CD4-positive, alpha-beta T cell treated with Interleukin-15 for 4 hours (primary cell): ENCODE data around the gene PDE5A.

Source experiments
- DNase-seq: peaks from one replicate; pipeline ENCODE4 v3.0.0-alpha.2; 2020; ENCODE audit warnings: low spot score

The PDE5A gene

GRCh38 chr4:119521268-119521667 is 107.3 kb downstream of the PDE5A start:
- no peak for DNase-seq

GRCh38 chr4:119518915-119519410 is 109.6 kb downstream of the PDE5A start:
- DNase-seq = no peak

GRCh38 chr4:119518230-119518892 is 110.2 kb downstream of the PDE5A start:
- no peak for DNase-seq

- no peak for DNase-seq
These were observed 111.0 kb downstream of the PDE5A start for GRCh38 chr4:119517361-119518229.

- DNase-seq = no peak
These were observed 116.2 kb downstream of the PDE5A start for GRCh38 chr4:119512398-119512797.

GRCh38 chr4:119510395-119511149 is 118.0 kb downstream of the PDE5A start:
- no peak for DNase-seq

- DNase-seq = no peak
These were observed 120.3 kb downstream of the PDE5A start for GRCh38 chr4:119508281-119508680.

GRCh38 chr4:119506806-119507205 is 121.8 kb downstream of the PDE5A start:
- DNase-seq = no peak

- DNase-seq = no peak
These were observed 124.0 kb downstream of the PDE5A start for GRCh38 chr4:119504616-119505015.

- DNase-seq = no peak
These were observed 126.9 kb downstream of the PDE5A start for GRCh38 chr4:119501740-119502139.

GRCh38 chr4:119498527-119498926 is 130.1 kb downstream of the PDE5A start:
- DNase-seq = no peak

- no peak for DNase-seq
These were observed 134.7 kb downstream of the PDE5A start for GRCh38 chr4:119493886-119494285.

GRCh38 chr4:119493419-119493818 is 135.2 kb downstream of the PDE5A start:
- no peak for DNase-seq

- no peak for DNase-seq
These were observed 138.3 kb downstream of the PDE5A start for GRCh38 chr4:119490335-119490734.

GRCh38 chr4:119489305-119489704 is 139.3 kb downstream of the PDE5A start:
- no peak for DNase-seq

GRCh38 chr4:119480331-119480730 is 148.3 kb downstream of the PDE5A start:
- DNase-seq = no peak

GRCh38 chr4:119479835-119480234 is 148.8 kb downstream of the PDE5A start:
- no peak for DNase-seq

GRCh38 chr4:119479180-119479808 is 149.3 kb downstream of the PDE5A start:
- no peak for DNase-seq

- DNase-seq = no peak
These were observed 150.0 kb downstream of the PDE5A start for GRCh38 chr4:119478446-119479179.

- DNase-seq = no peak
These were observed 151.1 kb downstream of the PDE5A start for GRCh38 chr4:119477412-119478053.

GRCh38 chr4:119471259-119471658 is 157.3 kb downstream of the PDE5A start:
- DNase-seq = no peak
